Left colon (tissue), 2 donors: ENCODE data around the gene MAVS. TPM values are rescaled to one million over a fixed set of nuclear protein-coding genes. Genes with fewer than 3 reads are reported as not detected.
"Not testable (repeated sequence)": the region's sequence is repeated elsewhere in the genome, so short reads cannot be mapped to it uniquely, and the experiment has no call there.

ENCODE experiments used
- ATAC-seq: fragments of 200-7000 bp; cut with Tn5 transposase; one replicate; pipeline ENCODE4 v1.9.1; 2020; ENCODE audit warnings: mild to moderate bottlenecking, moderate library complexity
- DNase-seq, 2 donors: peaks; one replicate each; pipeline ENCODE4 v3.0.0-alpha.2; 2020
- intact Hi-C, 2 donors: fragments of 100-400 bp; cut with DNase I in 1 of 2; cut with micrococcal nuclease in 1 of 2; formaldehyde crosslinking; loops; one replicate each; pipeline versions ENCODE4 v1.11.2 to v1.14.0; 2022; cut with DNase I, micrococcal nuclease
- total RNA-seq, 2 donors: library from RNA; stranded (reverse); fragmentation: NEBNext Ultra II Directional; extraction: Animal tissue kit (Norgen Biotek cat#: 25700); gene quantifications; one replicate each; pipeline ENCODE4 v1.2.1, GENCODE V29; 2021
- donor health status: DM: no; HTN: no; CAD: no.
- donor health status: DM: yes; HTN: yes; CAD: no.

MAVS gene
- total RNA-seq, 2 donors from 2014 or later = 72.1 to 74.0 TPM

GRCh38 chr20:3871550-3872265, 25.1 kb downstream of the MAVS start:
- ATAC-seq = no peak
- no peak for DNase-seq
- intact Hi-C loops = loop anchor here in 1 of 2 donors (10.0 kb wide), 1 partner anchor 63 kb away; no protein-coding TSS in a partner anchor

- no peak for DNase-seq
- ATAC-seq = no peak
- intact Hi-C loops = loop anchor here in 1 of 2 donors (10.0 kb wide), 1 partner anchor 61 kb away; no protein-coding TSS in a partner anchor
Measured at GRCh38 chr20:3873507-3873906, 26.9 kb downstream of the MAVS start.

DNA sequence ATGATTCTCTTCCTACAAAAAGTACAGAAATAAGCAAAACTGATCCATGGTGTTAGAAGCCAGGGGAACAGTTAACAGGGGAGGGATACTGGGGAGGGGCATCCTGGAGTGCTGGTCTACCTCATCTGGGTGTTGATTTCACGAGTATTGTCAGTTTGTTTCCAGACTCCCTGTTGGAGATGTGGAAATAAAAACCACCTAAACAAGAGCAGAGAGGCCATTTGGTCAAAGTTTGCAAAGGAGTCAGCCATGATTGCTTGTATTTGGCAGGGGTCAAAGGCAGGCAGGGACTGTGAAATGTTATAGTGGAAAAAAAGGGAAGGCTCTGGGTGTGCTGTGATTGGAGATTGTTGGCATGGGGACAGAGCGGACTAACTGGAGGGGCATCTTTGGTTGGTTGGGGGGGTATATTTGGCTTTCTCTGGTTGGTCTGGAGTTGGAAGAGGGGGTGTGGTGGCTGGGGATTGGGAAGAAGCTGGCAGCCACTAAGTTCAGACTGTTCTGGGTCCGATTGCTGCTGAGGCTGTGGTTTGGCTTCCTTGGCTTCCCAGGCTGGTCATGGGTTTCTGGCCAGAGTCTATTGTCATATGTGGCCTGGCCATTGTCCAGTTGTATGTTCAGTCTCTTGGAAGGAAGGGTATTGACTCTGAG, 27.7 kb downstream of the MAVS start:
- no peak for ATAC-seq
- no peak for DNase-seq
- intact Hi-C loops = loop anchor here in 1 of 2 donors (10.0 kb wide), 1 partner anchor 60 kb away; no protein-coding TSS in a partner anchor

- DNase-seq = no peak
- intact Hi-C loops = loop anchor here in 1 of 2 donors (10.0 kb wide), 1 partner anchor 59 kb away; no protein-coding TSS in a partner anchor
- peak; percentile 11 for ATAC-seq
Measured at GRCh38 chr20:3875378-3875974, 28.8 kb downstream of the MAVS start.

- DNase-seq = no peak
- no peak for ATAC-seq
- intact Hi-C loops = loop anchor here in 1 of 2 donors (10.0 kb wide), 1 partner anchor 59 kb away; no protein-coding TSS in a partner anchor
Measured at GRCh38 chr20:3876000-3876399, 29.4 kb downstream of the MAVS start.

DNA sequence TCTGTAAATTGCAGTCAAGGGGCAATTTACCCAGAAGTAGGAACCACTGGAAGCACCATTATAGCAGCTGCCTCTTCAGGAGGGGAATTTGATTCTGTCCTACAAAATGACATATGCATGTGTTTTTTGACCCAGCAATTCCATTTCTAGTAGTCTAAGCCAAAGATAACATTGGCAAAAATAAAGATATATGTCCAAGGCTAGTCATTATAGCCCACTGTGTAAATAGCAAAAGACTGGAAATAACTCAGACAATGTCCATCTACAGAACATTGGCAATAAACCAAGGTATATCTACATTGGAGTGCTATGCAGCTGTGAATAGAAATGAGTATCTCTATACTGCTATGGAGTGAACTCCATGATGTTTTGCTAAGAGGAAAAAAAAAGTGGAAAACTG, 30.0 kb downstream of the MAVS start:
- no peak for DNase-seq
- intact Hi-C loops = loop anchor here in 1 of 2 donors (10.0 kb wide), 1 partner anchor 58 kb away; no protein-coding TSS in a partner anchor
- no peak for ATAC-seq

GRCh38 chr20:3878921-3879274, 32.3 kb downstream of the MAVS start:
- ATAC-seq, DNase-seq: not testable (repeated sequence)
- intact Hi-C loops = loop anchor here in 1 of 2 donors (10.0 kb wide), 1 partner anchor 56 kb away; no protein-coding TSS in a partner anchor

GRCh38 chr20:3885715-3886114, 39.1 kb downstream of the MAVS start:
- no peak for ATAC-seq
- intact Hi-C loops = loop anchor here in 1 of 2 donors (10.0 kb wide), 1 partner anchor 199 kb away; no protein-coding TSS in a partner anchor
- no peak for DNase-seq

DNA sequence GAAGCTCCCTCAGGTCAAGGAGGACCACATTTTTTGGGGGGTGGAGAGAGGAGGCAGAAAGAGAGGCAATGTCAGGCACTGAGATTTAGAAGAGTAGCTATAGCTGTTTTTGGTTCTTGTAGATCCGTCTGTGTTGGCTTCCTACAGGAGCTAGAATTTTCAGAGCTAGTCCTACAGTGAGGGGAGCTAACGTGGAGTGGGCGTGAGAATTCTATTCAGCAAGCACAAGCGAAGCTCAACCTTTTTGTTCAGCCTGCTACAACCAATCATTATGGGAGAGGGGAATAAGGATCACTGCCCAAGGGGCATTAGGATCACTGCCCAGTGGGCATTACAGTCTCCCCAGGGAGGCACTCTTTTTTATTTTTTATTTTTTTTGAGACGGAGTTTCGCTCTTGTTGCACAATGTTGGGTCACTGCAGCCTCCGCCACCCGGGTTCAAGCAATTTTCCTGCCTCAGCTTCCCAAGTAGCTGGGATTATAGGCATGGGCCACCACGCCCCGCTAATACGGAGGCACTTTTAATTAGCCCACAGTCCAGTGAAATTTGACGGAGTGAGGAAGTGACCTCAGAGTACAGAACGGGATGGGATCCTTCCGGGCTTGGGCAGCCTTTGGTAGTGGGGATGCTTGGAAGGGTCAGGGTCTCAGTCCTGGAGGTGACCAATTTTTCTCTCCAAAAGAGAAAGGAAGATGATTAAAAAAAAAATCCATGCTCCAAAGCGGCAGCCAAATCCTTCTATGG, 41.4 kb downstream of the MAVS start:
- intact Hi-C loops = loop anchor here in 1 of 2 donors (10.0 kb wide), 1 partner anchor 197 kb away; no protein-coding TSS in a partner anchor
- DNase-seq (peak; percentile 27 to 47), ATAC-seq (peak; percentile 19)

- DNase-seq (peak; percentile 98 to 99), ATAC-seq (peak; percentile 95)
- intact Hi-C loops = loop anchor here in 1 of 2 donors (10.0 kb wide), 1 partner anchor 196 kb away; no protein-coding TSS in a partner anchor
Measured at GRCh38 chr20:3888622-3889488, 42.2 kb downstream of the MAVS start, which contains the start of gene PANK2. Gene PANK2 (plus strand): TSS chr20:3889387.

DNA sequence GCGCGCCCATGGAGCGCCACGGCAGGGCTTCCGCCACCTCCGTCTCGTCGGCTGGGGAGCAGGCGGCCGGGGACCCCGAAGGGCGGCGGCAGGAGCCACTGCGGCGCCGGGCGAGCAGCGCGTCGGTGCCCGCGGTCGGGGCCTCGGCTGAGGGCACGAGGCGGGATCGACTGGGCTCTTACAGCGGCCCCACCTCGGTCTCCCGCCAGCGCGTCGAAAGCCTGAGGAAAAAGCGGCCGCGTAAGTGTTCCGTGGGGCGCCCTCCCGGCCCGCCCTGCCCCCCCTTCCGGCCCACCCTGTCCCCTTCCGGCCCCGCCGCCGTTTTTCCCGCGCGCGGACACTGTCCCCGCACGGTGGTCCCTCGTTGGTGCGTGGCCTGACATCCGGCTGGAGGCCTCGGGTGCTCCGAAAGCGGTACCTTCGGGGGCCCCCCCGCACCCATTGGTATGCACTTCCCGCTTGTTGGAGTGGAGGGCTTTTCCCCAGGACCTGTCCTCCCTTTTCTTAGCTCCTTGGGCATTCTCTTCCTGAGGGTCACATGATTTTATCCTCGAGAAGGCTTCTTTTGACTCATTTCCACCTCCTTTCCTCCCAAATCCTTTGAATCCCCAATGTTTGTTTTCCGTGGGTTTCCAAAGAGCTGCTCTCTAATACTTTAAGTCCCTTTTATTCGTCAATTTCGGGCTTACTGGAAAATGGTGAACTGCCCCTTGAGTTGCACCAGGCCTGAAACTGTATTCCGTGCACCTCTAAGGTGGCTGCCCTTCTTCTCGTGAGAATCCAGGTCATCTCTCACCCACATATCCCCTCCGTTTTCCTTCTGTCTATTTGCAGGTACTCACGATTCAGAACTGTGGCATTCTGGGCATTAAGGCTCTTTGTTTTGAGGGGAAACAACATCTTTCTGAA, 43.1 kb downstream of the MAVS start:
- intact Hi-C loops = loop anchor here in 1 of 2 donors (10.0 kb wide), 2 partner anchors 115 to 195 kb away; no protein-coding TSS in a partner anchor
- DNase-seq (peak; percentile 40 to 68), ATAC-seq (peak; percentile 17)

- DNase-seq (no peak), ATAC-seq (no peak)
- intact Hi-C loops = loop anchor here in 1 of 2 donors (10.0 kb wide), 1 partner anchor 114 kb away; no protein-coding TSS in a partner anchor
Measured at GRCh38 chr20:3890398-3890751, 43.7 kb downstream of the MAVS start.

DNA sequence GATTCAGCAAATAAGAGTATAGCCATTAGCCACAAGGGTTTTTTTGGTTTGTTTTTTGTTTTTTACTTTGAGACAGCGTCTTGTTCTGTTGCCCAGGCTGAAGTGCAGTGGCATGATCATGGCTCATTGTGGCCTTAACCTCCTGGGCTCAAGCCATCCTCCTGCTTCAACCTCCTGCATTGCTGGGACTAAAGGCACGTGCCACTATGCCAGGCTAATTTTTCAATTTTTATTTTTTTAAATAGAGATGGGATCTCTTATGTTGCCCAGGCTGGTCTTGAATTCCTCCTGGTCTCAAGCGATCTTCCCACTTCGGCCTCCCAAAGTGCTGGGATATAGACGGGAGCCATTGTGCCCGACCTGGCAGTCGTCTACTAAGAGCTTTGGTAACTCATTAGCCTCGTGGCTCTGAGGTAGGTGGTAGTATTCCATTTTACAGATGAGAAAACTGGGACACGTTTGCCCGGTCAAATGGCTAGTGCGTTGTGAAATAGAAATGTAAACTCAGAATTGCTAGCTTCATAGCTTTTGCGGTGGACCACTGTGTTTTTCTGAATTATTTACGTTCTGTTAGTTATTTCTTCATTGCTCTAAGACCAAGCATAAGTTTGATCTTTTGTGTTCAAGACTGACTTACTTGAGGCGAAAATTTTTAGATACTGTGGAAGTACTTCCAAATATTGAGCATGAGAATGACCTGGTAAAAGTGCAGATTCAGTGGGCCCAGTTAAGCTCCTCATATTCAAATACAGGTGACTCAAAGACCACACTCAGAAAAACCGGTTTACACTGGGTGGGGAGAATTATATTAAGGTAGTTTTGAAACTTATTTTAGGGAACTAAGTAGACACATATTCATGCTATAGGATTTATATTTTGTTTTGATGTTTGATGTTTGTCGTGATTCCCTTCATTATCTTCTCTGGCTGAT, 44.6 kb downstream of the MAVS start:
- intact Hi-C loops = loop anchor here in 1 of 2 donors (10.0 kb wide), 1 partner anchor 114 kb away; no protein-coding TSS in a partner anchor
- no peak for ATAC-seq
- DNase-seq = no peak

- ATAC-seq (no peak), DNase-seq (no peak)
- intact Hi-C loops = loop anchor here in 1 of 2 donors (10.0 kb wide), 1 partner anchor 110 kb away; no protein-coding TSS in a partner anchor
Measured at GRCh38 chr20:3894796-3895195, 48.2 kb downstream of the MAVS start.

GRCh38 chr20:3896302-3896701, 49.7 kb downstream of the MAVS start:
- DNase-seq (no peak), ATAC-seq (no peak)
- intact Hi-C loops = loop anchor here in 1 of 2 donors (10.0 kb wide), 1 partner anchor 108 kb away; no protein-coding TSS in a partner anchor
